GM18861 (cell line): ENCODE data around the gene ARID1B.

Experiments used
- ATAC-seq: cut with Tn5 transposase; IDR thresholded peaks from one replicate; pipeline ENCODE4 v1.9.1; 2021; ENCODE audit not compliant: unreplicated experiment

ARID1B gene

DNA sequence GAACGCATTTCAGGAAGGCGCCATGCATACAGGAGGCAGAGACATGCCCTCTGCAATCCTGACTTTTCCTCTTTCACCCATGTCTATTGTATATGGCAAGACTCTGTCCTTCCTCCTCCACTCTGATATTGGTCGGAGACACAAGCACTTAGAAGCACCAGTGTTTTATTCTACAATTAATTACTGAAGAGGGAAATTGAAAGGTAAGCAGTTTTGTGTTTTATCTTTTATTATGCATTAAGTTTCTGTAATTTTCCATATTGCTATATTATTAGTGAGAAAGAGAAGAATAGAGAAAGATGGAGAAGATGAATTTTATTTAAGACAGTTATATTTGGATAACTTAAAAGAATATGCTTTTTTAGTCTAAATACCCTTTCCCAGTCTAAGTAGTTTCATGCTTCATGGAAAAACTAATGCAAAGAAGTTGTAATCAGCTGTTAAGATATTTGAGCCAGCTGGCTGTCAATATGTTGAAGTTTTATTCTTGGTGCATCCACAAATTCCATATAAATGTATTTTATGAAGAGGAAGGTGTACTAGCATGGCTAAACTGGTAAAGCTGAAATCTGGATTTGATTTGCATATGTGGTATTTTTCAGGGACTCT is 13.6 kb downstream of the ARID1B start:
- ATAC-seq: no peak

DNA sequence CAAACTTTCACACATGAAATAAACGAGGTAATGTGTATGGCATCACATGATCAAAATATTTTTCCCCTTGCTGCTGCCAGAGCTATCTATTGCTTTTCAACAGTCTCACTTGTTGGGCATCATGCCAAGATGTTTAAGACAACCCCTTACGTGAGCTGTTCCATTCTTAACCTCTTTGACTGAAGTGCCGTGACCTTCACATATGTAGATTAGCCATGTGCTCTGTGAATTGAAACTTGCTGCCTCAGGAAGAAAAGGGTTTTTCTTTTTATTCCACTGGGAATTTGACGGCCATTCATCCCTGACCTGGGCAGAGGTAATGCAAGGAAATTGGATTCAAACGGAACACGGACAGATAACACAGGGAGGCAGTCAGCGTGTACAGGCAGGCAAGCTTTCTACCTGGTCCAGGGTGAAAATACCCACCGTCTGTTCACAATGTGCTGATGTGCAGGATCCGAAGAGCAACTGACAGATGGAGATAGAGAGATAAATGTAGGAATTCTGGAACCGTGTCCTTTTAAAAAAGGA is 14.2 kb downstream of the ARID1B start:
- ATAC-seq: peak; percentile 69

DNA sequence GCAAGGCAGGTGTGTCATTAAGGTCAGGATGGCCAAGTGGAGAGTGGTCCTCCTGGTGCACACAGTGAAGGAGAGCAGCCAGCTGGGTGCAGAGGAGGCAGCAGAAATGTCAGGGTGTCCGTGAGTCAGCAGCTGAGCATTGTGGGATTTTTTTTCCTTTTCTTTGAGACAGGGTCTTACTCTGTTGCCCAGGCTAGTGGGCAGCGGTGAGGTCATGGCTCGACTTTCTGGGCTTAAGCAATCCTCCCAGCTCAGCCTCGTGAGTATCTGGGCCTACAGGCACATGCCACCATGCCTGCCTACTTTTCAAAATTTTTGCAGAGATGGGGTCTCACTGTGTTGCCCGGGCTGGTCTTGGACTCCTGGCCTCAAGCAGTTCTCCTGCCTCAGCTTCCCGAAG is 16.0 kb downstream of the ARID1B start:
- ATAC-seq: no peak

DNA sequence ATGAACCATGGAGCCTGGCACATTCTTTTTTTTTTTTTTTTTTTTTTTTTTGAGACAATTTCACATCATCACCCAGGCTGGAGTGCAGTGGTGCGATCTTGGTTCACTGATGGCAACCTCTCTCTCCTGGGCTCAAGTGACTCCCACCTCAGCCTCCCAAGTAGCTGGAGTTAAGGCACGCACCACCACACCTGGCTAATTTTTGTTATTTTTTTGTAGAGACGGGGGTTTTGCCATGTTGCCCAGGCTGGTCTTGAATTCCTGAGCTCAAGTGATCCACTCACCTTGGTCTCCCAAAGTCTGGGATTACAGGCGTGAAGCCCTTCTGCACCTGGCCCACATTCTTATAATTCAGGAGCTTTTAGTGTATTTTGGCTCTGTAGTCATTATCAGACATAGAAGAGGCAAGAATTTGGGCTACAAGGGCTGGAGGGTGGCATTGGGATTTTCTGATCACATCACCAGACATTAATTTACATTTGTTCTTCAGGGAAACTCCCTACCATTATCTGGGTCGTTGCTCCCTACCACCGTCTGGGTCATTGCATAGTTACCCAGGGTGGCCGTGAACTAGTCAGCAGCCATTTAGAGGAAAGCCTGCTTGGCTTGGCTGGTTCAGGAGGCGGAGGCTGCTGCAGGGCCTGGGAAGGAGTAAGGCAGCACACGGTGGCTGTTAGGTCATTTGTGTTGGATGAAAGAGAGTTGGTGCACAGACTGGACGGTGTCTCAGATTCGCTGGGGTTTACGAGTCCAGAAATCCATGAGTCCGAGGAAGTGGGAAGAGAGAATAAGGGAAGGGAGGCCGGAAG is 17.6 kb downstream of the ARID1B start:
- ATAC-seq: peak; percentile 37

DNA sequence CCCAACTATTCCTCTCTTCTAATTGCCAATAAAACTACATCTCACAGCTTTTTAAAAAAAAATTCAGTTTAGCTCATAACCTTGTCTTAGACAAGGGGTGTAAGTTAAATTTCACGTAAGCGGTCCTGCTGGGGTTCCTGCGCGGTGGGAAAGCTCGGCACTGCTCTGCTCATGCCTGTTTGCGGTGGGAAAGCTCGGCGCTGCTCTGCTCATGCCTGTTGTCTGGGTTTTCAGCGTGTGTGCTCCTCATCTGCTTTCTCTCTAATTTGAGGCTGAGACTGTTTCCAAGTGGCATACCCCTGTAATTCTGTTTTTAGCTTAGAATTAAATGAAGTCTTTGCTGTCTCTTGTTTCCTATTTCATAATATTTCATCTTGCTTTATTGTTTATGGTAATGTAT is 18.6 kb downstream of the ARID1B start:
- no peak for ATAC-seq

DNA sequence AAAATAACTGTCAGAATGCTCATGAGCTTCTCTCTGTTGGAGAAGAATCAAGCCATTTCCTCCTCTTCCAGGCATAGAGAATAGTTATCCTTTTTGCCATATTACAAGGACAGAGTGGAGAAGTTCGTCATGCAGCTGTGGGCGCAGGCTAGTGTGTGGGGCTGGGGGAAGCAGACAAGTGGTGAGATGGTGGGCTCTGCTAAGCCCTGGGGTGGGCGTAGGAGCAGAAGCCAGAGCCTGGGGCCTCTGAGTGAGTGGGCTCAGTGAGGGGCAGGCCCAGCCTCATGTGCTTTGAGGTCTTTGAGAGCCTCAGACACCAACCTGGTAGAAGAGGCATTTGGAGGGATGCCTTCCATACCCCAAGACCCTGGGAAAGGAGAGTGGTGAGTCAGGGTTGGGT is 19.4 kb downstream of the ARID1B start:
- ATAC-seq: no peak

DNA sequence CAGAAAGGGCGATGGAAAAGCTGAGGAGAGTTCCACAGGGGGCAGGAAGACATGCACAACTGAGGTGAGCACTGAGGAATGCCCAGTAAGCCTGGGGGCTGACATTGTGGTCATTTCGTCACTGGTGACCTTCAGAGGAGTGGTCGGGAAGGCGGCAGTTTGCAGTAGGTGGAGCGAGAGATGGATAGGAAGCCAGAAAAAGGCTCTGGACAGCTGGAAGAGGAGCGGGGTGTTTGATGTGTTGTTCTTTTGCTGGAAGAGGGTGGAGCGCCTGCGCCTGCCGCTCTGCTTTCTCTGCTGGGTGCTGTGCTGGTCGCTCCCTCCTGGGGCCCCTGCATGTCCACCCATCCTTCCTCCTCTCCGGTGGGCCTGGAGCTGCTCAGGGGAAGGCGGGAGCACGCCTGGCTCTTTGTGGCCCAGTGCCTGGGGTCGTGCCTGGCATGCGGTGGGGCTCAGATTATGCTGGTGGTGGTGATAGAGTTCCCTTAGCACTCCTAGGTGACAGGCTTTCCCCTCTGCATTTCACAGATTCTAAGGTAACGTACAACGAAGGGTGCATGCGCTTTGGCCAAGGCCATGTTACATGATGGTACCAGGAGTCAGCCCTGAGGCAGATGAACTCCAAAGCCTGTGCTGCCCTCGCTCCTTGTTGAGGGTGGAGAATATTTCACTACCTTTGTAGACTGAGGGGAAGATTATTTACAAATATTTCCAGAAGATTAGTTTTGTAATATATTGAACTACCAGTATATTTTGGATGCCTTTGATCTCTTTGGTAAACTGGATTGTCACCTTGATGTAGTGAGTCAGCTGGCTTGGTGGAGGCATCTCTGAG is 20.9 kb downstream of the ARID1B start:
- ATAC-seq: no peak

DNA sequence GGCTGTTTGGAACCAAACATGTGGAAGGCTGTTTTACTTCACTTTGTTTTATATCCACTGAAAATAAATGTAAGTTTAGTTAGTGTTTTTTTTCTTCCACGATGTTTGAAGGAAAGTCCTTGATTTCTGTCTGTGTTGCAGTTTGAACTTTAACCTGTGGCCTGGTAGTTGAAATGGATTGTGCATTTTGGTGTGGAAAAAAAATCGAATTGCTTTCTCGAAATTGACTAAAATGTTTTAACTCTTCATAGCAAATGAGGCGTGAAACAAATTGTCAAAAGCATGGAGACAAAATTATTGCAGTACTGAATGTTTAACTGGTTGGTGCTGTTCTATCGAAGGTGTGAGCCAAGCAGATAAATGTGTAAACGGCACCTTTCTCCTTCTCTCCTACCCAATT is 24.5 kb downstream of the ARID1B start:
- no peak for ATAC-seq

DNA sequence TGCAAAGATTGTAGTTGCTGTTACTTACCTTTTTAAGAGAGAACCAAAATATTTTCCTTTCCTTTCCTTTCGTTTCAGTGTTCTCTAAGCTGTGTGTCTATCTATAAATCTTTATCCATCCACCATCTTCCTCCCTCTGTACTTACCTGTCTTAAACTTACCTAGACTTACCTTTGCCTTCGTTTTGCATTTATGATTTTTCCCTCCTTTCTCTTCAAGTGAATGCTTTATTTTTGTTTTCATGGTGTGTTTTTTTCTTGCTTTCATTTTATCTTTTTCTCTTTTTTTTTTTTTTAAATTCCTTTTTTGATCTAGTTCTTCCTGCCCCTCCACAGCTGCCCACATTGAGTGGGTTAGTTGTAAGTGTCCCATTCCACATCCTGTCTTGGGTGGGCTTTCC is 26.2 kb downstream of the ARID1B start:
- ATAC-seq: no peak

DNA sequence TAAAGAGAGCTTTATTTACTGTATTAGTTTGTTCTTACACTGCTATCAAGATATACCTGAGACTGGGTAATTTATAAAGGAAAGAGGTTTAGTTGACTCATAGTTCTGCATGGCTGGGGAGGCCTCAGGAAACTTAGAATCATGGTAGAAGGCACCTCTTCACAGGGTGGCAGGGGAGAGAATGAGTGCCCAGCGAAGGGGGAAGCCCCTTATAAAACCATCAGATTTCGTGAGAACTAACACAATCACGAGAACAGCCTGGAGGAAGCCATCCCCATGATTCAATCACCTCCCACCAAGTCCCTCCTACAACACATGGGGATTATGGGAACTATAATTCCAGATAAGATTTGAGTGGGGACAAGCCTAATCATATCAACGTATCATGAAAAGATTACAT is 27.2 kb downstream of the ARID1B start:
- ATAC-seq: no peak

DNA sequence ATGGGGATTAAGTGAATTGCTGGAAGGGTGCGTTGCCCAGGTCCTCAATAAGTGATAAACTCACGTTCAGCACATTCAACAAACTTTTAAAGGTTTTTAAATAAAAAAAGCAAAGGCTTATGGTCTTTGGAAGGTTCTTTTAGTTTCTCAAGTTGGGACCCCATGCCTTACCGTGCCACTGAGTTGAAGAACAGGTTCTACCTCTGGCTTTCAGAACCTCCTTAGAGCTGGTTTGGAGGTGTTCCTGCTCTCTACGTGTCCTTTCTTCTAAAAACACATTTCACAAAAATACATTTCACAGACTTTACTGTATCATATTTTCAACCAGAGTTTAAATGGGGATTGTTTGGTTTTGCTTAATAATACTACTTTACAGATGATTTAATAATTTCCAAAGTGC is 29.0 kb downstream of the ARID1B start:
- ATAC-seq: no peak

DNA sequence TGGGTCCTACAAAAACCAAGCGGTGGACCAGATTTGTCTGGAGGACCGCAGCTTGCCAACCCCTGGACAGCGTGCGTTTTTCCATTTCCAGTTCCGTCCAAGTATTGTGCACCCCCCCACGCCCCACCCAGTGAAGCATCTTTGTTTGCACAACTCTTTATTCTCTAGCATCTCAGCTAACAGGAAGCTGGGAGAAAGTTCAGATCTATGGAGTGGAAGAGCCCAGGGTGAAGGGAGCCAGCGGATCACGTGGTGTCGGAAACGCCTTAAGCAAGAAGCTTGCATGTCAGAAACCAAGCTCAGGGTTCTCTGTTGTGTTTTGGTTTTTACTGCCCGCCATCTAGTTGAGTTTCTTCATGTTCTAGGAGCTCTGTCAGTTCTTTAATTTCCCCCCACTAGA is 29.9 kb downstream of the ARID1B start:
- ATAC-seq: no peak

DNA sequence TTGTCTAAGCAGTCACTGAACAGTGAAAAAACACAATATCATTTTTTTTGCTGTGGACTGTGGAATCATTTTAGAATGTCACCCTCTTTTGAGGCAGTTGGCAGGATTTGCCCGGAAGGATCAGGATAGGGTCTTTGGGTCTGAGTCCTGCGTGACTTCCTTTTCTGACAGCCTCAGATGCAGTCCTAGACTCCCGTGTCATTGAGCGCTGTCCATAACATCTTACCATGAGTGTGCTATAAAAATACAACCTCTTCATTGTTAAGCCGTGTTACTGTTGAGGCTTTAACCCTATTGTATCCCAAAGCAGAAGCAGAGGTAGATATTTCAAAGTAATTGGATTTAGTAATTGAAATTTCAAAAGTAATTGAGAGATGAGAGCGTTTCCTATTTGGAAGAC is 30.6 kb downstream of the ARID1B start:
- ATAC-seq: no peak

DNA sequence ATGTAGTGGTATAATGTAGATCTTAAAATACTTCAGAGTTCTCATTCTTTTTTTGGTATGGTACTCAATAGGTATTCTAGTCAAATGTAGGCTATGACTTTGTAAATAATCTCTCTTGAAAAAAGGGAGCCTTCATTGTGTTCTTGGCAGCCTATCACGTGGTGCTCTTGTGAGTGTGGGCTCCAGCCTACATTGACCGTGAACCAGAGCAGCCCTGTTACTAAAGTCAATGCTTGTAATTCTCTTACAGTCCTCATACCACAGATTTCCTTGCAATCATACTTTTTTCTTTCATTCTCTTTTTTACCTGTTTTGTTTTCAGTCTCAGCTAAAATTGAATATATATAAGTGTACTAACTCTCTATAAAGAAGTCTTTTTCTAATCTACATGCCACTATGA is 31.1 kb downstream of the ARID1B start:
- no peak for ATAC-seq

DNA sequence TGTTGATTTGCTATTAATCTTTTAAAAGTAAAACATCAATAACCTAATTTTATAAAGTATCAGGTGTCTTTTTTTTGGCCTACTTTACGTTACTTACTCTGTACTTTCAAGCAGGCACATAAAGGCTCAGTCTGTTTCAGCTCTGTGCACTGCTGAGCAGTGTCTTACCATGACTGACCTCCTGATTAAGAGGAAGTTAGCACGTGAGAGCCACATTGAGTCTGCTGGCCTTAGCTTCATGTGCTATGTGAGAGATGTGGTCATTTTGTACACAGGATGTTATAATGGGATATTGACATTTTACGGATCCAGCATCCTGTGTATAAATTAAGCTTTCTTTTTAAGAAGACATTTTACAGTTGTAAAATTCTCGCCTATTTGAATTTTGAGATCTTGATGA is 31.9 kb downstream of the ARID1B start:
- ATAC-seq: peak; percentile 96

DNA sequence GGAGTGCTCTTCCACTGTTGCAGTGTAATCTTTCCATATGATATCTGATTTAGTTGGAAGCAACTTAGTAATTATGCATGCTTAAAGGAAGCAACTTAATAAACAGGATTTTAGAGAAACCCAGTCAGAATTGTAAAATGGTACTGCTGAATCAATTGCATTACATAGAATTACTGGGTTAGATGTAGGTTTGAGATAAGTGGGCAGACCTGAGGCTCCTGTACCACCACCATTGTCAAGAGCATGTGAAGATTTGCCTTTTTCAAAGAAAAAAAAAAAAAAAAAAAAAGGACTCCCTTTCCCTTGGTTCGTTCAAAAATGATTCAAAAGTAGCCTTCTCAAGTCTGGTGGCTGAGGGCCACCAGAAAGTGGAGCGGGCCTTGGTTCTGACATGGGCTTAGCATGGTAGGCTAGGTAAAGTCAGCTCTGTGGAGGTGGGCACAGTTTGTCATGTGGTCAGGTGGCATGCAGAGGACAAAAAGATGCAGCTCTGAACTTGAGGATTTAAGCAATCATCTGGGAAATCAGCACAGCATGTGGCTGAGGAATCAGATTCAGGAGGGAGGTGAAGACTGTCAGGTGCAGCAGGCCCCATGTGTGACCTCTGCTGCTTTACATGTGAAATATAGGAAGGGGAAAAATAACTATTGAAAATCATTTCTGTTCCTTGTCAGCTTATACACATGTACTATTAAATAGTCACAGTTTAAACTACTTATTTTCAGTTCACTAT is 32.4 kb downstream of the ARID1B start:
- ATAC-seq: no peak

DNA sequence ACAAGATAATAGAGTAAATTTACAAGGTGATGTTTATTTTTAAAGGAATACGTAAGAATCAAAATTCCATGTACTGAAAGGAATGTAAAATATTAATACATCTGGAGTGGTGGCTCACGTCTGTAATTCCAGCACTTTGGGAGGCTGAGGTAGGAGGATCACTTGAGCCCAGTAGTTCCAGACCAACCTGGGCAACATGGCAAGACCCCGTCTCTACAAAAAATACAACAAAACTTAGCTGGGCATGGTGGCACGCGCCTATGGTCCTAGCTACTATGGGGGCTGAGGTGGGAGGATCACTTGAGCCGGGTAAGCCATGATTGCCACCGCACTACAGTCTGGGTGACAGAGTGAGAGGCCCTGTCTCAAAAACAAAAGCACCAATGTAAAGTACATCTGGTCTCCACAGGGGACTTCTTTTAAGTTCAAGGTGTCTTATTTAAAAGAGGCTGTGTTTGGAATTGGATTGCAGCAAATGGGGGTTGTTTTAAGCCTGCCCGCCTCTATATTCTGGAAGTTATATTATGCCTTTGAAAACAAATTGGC is 36.9 kb downstream of the ARID1B start:
- no peak for ATAC-seq

DNA sequence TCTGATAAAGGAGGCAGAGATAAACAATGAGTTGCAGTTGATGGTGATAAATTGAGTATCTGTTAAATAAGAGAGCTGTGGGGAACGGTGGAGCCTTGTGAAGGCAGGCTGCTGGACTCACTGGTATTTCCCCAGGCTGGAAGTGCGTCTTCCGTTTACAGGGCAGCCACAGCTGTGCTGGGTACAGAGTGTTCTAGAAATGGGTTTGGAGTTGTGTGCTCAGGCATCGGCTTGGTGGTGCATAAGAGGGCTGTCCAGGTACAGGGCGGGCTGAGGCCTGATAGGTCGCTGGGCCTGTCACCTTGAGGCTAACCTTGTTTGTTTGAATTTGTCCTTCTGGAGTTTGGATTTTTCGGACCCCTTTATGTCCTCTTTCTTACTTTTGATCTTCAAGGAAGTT is 39.3 kb downstream of the ARID1B start:
- no peak for ATAC-seq

DNA sequence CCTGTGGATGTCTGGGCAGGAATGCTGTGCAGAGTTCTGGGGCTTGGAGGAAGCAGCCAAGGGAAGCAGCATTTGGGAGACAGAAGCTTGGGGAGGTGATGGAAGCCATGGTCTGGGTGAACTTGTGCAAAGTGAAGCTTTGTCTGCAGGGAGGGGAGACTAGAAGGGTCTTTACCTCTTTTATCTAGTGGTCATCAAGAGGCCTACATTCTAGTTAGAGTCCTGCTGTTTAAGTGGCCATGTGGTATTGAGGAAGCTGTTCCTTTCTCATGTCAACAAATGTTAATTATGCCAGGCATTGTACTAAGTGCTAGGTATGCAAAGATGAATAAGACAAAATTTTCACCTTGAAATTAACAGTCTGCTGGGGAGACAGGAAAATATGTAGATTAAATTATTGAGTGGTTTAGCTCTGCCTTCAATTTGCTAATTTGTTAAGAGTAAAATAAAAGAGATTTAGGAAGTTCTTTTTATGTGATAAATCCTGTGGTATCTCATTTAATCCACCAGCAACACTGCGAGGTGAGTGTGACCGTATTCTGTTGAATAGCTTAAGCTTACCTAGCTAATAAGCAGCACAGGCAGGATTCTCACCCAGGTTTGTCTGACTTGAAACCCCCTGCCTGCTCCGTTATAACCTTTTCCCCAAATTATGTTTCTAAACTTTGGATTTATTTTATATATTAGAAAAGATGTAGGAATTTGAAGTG is 43.1 kb downstream of the ARID1B start:
- ATAC-seq: no peak

DNA sequence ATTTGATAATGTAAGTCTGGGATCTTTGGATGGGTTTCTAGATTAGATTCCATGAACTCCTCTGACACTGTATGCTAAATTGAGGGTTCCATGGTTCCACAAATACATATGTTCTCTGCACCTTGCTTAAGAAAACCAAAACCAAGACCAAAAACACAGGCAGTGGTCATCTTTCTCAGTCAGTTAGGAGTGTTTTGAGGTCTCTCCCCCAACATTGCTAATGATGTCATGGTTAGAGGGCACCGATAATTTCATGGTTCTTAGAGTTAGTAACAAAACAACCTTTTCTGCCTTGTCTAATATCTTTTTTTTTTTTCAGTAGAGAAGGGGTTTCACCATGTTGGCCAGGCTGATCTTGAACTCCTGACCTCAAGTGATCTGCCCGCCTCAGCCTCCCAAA is 44.5 kb downstream of the ARID1B start:
- ATAC-seq: no peak
